ENCODE results near the gene GAK.
"Not testable (repeated sequence)": the region's sequence is repeated elsewhere in the genome, so short reads cannot be mapped to it uniquely, and the experiment has no call there.

GAK gene

DNA sequence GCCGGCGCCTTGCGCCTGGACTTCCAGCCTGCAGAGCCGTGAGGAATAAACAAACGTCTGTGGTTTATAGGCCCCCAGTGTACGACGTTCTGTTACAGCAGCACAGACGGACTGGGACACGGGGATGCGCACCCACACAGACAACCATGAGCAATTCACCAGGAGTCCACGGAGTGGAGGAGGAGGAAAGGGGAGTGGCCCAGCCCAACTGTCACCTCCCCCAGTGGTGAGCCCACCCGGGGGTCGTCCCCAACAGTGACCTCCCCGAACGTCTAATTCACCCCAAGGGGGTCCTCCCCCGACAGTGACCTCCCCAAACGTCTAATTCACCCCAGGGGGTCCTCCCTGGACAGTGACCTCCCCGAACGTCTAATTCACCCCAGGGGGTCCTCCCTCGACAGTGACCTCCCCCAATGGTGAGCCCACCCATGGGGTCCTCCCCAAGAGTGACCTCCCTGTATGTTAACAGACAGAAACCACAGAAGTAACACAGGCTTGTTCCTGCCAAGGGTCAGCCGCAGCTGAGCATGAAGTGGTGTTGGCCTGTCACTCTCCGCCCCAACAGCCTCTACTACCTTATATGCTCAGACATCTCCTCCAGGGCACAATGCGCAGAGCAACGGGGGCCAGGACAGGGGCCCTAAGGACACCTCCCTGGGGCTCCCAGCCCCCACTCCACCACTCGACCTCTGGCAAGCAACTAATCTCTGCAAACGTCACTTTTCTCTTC is 6.2 kb downstream of the GAK start:
- no peak for DNase-seq

DNA sequence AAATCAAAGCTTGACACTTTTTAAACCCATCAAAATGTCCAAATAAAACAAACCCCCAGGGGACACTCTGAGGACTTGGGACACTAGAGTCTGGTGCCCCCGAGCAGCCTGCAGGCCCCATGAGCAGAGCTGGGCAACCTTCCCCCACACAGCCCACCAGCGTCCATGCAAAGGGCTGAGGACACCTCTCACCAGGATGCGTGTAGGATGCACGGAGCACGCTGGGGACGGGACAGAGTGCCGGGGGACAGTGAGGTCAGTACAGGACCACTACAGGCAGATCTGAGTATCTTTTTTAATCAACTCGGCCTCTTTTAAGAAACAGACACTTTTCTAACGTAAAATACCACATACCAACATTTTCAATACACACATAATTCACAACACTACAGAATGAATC is 6.9 kb downstream of the GAK start:
- DNase-seq = no peak

DNA sequence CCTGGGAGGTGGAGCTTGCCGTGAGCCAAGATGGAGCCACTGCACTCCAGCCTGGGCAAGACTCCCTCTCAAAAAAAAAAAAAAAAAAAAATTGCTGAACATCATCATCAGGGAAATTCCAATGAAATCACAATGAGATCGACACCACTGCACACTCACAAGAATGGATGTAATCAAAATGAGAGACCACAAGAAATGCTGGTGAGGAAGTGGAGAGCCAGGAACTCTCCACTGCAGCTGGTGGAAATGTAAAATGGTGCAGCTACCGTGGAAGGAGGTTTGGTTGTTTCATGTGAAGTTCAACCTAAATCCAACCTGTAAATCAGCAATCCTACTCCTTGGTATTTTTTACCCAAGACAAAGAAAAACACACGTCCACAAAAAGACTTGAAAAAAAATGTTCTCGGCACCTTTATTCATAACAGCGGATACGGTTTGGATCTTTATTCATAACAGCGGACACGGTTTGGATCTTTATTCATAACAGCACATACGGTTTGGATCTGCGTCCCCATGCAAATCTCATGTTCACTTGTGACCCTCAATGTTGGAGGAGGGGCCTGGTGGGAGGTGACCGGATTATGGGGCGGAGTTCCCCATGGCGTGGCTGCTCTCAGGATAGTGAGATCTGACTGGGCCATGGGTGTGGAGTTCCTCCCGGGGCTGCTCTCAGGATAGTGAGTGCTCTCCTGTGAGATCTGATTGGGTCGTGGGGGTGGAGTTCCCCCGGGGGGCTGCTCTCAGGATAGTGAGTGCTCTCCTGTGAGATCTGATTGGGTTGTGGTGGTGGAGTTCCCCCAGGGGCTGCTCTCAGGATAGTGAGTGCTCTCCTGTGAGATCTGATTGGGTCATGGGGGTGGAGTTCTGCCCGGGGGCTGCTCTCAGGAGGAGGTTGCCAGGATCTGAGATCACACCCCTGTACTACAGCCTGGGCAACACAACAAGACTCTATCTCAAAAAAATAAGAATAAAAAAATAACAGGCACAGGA is 7.7 kb downstream of the GAK start:
- no peak for DNase-seq

DNA sequence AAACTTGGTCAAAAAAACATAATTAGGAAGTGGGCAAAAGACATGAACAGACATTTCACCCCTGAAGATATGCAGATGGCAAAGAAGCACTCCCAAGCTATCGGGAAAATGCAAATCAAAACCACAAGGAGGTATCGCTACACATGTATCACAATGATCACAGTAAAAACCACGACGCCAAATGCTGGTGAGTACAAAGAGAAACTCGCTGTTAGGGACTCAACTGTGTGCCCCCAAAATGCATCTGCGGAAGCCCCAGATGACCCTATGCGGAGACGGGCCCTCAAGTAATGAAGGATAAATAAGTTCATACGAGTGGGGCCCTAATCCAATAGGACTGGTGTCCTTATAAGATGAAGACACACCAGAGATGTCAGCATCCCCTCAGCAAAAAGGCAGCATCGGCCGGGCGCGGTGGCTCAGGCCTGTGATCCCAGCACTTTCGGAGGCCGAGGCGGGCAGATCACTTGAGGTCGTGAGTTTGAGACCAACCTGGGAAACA is 10.2 kb downstream of the GAK start:
- DNase-seq = no peak

DNA sequence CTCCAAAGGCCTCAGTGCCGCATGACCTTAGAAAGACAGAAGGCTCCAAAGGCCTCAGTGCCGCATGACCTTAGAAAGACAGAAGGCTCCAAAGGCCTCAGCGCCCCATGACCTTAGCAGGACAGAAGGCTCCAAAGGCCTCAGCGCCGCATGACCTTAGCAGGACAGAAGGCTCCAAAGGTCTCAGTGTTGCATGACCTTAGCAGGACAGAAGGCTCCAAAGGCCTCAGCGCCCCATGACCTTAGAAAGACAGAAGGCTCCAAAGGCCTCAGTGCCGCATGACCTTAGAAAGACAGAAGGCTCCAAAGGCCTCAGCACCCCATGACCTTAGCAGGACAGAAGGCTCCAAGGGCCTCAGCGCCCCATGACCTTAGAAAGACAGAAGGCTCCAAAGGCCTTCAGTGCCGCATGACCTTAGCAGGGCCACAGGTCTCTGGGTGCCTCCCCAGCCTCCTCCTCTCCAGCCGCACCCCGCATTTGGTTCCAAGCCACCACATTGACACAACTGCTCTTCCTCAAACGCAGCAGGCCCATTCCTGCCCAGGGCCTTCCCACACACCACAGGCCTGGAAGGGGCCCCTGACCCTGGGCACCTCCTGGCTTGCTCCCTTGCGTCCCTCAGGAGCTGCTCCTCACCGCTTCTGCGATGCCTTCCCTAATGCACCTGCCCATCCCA is 13.0 kb downstream of the GAK start:
- DNase-seq = not testable (repeated sequence)

DNA sequence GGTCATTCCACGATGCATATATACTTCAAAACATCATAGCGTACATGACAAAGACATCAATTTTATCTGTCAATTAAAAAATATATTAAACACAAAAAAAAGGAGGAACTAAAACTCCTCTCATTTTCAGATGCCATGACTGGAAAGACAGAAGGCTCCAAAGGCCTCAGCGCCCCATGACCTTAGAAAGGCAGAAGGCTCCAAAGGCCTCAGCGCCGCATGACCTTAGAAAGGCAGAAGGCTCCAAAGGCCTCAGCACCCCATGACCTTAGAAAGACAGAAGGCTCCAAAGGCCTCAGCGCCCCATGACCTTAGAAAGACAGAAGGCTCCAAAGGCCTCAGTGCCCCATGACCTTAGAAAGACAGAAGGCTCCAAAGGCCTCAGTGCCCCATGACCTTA is 13.5 kb downstream of the GAK start:
- not testable (repeated sequence) for DNase-seq

DNA sequence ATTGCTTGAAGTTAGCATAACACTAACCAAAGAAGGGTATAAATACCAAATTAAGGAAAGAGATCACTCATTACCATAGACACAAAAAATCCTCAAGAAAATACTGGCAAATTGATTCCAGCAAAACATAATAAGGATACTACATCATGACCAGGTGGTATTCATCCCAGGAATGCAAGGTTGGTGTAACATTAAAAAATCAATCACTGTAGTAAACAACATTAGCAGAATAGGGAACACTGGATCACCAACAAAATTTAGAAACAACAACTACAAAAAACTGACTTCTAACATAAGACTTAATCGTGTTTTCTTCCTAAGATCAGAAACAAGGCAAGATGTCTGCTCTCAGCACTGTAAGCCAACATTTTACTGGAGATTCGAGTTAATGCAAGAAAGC is 14.1 kb downstream of the GAK start:
- no peak for DNase-seq

DNA sequence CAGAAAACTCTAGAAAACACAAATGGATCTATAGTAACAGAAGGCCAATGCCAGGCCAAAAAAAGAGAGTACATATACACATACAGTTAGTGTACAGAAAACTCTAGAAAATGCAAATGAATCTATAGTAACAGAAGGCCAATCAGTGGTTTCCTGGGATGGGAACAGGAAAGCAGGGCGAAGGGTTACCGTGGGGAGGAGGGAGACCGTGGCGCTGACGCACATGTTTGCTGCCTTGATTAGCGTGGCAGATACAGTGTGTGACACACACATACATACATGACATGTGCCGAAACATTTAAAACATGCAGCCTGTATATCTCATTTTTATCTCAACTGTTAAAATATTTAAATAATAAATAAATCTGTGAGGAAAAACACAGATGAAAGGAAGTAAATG is 14.7 kb downstream of the GAK start:
- DNase-seq = no peak

DNA sequence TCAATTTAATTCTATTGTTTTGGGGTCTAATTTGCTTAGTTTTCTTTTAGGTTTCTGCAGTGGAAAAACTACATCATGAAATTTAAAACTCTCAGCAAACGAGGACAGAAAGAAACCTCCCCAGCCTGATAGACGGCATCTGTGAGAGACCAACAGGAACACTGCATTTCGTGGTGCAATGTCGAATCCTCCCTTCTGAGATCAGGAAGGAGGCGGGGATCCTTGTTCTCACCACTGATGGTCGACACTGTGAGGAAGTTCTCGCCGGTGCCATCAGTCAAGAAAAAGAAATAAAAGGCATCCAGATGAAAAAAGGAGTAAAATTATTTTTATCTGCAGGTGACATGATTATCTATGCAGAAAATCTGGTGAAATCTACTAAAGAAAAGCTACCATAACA is 16.5 kb downstream of the GAK start:
- no peak for DNase-seq

DNA sequence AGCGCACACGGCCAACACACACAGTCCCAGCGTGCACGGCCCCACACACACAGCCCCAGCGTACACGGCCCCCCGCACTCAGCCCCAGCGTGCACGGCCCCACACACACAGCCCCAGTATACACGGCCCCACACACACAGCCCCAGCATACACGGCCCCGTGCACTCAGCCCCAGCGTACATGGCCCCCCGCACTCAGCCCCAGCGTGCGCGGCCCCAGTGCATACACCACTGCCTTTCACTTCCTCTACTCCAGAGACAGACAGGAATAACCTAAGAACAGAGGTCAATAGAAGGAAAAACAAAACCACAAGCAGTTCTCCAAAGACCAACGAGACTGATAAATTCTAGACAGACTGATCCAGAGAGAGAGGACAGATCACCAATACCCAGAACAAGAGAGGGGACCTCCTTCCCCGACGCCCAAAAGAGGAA is 17.1 kb downstream of the GAK start:
- DNase-seq = no peak

DNA sequence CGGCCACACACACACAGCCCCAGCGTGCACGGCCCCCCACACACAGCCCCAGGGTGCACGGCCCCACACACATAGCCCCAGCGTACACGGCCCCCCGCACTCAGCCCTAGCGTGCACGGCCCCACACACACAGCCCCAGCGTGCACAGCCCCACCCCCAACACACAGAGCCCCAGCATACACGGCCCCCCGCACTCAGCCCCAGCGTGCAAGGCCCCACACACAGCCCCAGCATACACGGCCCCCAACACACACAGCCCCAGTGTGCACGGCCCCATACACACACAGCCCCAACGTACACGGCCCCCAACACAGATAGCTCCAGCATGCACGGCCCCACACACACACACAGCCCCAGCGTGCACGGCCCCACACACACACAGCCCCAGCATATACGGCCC is 17.6 kb downstream of the GAK start:
- DNase-seq = no peak

DNA sequence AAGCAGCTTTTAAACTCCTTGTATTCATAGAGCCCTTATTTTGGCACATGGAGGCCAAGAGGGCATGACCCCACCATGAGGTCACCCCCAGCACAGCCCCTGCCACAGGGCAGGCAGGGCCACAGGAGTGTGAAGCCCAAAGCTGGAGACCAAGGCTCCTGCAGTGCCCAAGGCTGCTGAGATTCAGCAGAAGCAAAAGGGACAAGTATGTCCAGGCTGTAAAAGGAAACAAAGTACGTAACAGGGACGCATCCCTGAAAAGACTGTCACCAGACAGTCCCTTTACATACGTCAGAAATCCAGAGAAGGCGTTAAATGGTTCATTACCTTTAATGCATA is 18.9 kb downstream of the GAK start:
- DNase-seq = no peak

DNA sequence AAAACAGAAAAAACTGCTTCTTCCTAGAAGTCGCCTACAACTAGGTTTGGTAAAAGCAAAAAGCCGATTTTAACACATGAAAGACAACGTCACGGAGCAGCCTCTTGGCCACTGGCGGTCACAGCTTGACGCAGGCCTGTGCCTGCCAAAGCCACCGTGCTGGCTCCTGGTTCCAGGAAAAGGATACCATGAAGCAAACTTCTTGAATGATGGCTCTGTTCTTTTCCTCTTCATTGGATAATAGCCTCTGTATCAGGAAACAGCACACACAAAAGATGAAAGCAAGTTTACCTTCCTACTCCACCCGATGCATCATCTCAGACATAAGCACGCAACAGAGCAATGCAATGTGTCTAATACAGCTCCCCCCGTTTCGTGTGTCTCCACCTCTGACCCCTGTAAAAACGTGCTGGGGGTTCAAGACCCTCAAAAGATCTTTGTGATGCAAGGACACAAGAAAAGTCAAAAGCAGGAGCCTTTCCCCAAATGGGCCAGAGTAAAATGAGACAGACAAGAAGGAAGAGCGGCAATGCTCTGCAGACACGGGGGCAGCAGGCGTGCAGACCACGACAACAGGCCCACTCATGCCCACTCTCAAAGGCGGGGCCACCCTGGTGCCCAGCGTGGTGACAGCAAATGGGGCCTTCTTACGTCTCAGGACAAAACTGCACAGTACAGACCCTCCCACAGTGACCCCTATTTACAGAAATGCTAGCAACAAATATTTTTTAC is 19.4 kb downstream of the GAK start:
- DNase-seq = peak in 1 of 2 donors; percentile 33

DNA sequence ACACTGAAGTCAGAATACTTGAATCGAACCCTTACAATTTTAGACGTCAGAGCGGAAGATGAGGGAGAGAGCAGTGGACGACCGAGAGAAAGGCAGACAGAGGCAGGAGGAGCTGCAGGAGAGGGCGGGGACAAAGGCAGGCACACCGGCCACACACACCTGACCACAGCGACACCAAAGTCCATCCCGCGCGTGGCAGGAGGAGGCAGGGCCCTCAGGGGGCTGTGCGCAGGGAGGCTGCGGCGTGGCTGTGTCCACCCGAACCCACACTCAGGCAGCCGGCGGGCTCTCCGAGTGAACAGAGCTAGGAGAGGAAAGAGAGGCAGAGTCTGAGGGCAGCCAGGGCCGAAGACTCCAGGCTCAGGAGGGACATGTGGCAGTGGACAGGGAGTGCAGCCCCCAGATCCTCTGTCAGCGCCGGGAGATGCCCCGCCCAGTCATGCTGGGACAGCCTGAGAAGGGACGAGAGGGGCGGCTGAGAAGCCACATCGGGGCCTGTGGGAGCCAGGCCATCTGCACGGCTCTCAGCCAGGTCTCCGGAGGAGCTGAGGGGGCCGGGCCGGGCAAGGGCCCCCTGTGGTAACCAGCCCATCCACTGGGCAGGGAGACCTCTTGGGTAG is 20.1 kb downstream of the GAK start:
- no peak for DNase-seq

DNA sequence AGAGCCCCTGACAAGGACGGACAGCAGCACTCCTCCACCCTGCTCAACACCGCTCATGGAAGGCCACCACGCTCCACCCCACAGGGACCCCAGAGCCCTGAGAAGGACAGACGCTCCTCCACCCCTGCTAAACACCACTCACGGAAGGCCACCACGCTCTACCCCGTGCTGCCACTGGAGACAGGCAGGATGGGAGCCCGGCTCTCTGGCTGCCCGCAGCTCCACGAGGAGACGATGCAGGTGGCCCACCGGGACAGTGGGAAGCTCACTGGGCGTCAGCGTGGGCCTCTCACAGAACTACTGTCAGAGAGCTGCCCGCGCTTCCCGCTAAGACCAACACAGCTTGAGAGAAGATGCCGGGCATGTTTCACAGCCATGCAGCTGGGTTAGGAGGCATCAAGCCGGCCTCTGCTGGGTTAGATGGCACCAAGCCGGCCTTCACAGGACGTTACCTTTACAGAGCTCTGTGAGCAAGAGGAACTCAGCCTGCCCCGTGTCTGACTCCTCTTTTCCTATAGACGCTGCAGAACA is 20.8 kb downstream of the GAK start:
- DNase-seq = no peak

DNA sequence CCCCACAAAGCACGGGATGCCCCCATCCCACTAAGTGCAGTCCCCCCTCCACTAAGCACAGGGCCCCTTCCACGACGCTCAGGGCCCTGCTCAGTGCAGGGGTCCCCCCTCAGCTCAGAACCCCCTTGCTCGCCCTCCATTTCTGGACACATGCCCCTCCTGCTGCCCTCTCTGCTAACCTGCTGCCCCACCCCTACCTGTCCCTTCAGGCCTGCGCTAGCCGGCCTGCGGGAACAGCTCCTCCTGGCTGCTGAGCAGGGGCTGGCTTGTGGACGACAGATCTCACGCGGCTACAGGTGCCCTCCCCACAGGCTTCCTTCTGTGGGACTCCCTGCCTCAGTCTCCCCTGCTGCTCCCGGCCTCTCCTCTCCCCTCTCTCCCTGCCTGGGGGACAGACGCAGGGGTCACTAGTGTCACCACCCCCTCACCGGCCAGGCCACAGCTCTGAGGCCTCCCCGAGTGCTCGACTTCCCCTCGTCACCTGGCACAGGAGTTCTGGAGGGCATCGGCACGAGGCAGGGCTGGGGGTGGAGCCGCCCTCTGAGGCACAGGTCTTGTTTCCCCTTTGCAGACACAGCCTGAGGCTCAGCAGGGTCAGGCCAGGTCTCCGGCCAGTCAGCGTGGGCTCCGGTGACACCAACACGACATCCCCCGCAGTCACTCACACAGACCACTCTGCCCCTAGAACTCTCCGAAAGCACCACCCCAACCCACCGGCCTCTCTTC is 21.6 kb downstream of the GAK start:
- DNase-seq = no peak

DNA sequence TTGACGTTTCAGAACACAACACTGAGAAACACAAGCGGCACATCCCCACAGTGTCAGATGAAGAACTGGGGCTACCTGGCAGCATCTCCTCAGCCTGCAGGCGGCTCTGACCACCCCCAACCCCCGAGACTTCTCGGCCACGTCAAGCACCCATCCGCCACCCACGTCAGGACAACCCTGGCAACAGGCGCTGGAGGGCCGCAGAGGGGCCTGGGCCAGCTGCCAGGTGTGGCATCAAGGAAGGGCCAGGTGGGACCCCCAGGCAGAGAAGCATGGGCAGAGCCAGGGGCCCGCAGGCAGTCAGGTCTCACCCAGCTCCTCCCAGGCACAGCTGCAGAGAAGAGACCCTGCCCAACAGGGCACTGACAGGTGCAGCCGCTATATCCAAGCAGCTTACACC is 22.3 kb downstream of the GAK start:
- DNase-seq = no peak

DNA sequence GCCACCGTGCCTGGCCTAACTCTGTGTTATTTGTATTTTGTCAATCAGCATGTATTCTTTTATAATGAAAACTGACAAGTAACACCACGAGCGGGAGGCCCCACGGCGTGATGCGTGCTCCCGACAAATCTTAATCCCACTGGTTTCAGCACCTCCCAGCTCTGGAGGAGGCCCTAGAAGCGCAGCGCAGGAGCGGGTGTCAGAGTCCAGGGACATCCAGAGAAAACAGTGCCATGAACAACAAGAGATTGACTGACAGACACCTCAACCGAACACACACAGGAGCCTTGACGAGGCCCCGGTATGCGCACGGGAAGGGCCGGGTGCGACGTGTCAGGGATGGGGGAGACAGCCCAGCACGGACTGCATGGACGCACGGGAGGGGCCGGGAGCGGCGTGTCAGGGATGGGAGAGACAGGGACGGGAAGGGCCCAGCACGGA is 23.0 kb downstream of the GAK start:
- no peak for DNase-seq

DNA sequence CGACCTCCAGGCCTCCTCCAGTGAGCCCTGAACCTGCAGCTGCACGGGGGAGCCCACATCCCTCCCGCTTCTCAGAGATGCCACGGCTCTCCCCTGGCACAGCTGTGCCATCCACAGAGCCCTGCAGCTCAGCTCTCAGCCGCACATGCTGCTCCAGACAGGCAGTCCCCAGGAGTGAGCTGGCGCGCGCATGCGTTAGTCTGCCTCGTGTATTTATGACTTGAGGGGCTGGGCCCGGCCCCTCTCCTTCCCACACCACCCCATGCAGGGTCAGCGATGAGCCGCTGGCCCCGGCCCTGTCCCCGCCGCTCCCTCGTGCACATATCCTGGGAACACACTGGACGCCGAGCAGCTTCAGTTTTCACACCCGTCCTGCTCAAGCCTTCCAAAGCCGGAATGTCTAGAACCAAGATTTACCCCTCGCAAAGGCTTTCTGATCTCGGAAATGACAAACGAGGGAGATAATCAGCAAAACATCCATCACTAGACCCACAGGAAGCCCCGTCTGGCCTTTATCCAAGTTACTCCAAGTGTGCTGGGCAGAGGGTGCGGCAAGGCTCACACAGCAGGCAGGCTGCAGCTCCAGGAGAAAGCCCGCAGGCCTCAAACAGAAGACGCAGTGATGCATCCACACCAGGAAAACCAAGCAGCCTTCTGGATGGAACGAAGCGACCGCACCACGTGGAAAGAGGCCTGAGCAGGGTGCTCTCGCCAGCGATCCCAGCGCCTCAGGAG is 24.3 kb downstream of the GAK start:
- no peak for DNase-seq

DNA sequence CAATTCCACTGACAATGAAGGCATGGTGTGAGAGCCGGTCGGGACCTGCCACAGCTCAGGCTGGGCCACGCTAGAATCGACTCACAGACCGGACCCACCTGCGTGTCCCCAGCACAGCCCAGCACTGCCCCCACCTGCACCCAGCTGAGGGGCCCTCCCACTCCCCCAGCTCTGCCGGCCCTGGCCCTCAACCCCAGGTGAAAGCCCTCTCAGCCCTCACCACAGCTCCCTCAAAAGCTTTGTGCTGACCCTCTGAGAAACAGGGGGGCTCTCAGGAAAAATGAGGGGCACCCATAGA is 25.1 kb downstream of the GAK start:
- DNase-seq = no peak

Data from hippocampal formation (tissue), 2 donors.